Left lung (tissue), 10 donors: ENCODE results near the gene SUSD2. TPM values are rescaled to one million over a fixed set of nuclear protein-coding genes. Genes with fewer than 3 reads are reported as not detected.

Source experiments
- ATAC-seq: fragments of 200-7000 bp; cut with Tn5 transposase; one replicate; pipeline ENCODE4 v1.9.1; 2020; ENCODE audit warnings: moderate library complexity
- DNase-seq, 4 donors: peaks; one replicate each; pipeline ENCODE4 v3.0.0-alpha.2; 2013 to 2020
- H3K27ac ChIP-seq, 2 donors: fragments of 200-600 bp; sonication (generic) in 1 of 2; one replicate each; pipeline versions ENCODE4 v1.5.0 to v1.8.0; 2020 to 2021
- H3K27me3 ChIP-seq, 2 donors: fragments of 200-600 bp; sonication (generic) in 1 of 2; one replicate each; pipeline versions ENCODE4 v1.5.0 to v1.8.0; 2020 to 2021
- H3K36me3 ChIP-seq, 2 donors: fragments of 200-600 bp; sonication (generic) in 1 of 2; one replicate each; pipeline versions ENCODE4 v1.5.0 to v1.8.0; 2020 to 2021
- H3K4me1 ChIP-seq, 2 donors: fragments of 200-600 bp; one replicate each; pipeline ENCODE4 v1.8.0; 2021
- H3K4me3 ChIP-seq, 2 donors: fragments of 200-600 bp; sonication (generic) in 1 of 2; one replicate each; pipeline versions ENCODE4 v1.5.0 to v1.8.0; 2020 to 2021; ENCODE audit warnings: mild to moderate bottlenecking in 1 of 2
- H3K9me3 ChIP-seq, 2 donors: fragments of 200-600 bp; sonication (generic) in 1 of 2; one replicate each; pipeline versions ENCODE4 v1.5.0 to v1.8.0; 2020 to 2021
- intact Hi-C, 2 donors: fragments of 100-400 bp; cut with DNase I; formaldehyde crosslinking; loops; one replicate each; pipeline versions ENCODE4 v1.11.2 to v1.14.2; 2022
- polyA plus RNA-seq, 6 donors: library from polyadenylated mRNA; unstranded; fragments of 120-200 nt; gene quantifications; one replicate each; pipeline ENCODE4 v1.2.1, GENCODE V29; 2013; ENCODE audit not compliant: insufficient read length in 6 of 6
- total RNA-seq, 2 donors: library from RNA; stranded (reverse); fragmentation: NEBNext Ultra II Directional; extraction: Animal tissue kit (Norgen Biotek cat#: 25700); gene quantifications; one replicate each; pipeline ENCODE4 v1.2.1, GENCODE V29; 2021
- TF ChIP-seq, protein P1 (sequence below), 2 donors: fragments of 200-600 bp; sonication (generic) in 1 of 2; IDR thresholded peaks; one replicate each; pipeline versions ENCODE4 v1.5.0 to v1.8.0; 2021; ENCODE audit warnings: antibody characterized with exemption in 2 of 2
- donor health status: DM: no; HTN: yes; CAD: no.
- donor health status: DM: no; HTN: no; CAD: no.

SUSD2 gene
- total and polyA plus RNA-seq, 8 donors, result 8.2 to 374 (median 17.0) TPM

DNA sequence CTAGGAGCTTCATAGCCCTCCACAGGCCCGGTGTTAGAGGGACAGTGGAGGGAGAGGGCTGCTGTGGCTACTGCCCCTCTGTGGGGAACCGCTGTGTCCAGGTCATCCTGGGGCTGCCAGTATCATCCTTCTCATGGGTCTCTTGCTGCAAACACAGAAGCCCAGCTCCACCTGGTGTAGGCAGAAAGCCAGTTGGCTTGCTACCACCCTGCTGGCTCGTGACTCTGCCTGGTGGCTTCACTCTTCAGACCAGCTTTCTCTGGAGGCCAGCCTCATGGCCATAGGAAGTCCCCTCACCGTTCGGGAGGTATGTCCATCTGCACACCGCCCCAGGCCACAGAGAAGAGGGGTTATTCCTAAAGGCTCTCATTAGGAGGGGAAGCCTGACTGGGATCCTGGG, 19.4 kb upstream of the SUSD2 start:
- H3K36me3 ChIP-seq, result peaks cover 0 to 55% of the 10 kb centered on the region in 2 donors
- no peaks in the 10 kb centered on the region for H3K9me3 ChIP-seq
- H3K4me3 ChIP-seq, result no peak overlapping the region
- ATAC-seq, result no peak
- no peak for DNase-seq
- H3K27me3 ChIP-seq, result no peaks in the 10 kb centered on the region
- intact Hi-C loops, result no loop called here
- peak overlapping the region in 1 of 2 donors; percentile 7 for H3K27ac ChIP-seq
- TF ChIP-seq, protein P1, sequence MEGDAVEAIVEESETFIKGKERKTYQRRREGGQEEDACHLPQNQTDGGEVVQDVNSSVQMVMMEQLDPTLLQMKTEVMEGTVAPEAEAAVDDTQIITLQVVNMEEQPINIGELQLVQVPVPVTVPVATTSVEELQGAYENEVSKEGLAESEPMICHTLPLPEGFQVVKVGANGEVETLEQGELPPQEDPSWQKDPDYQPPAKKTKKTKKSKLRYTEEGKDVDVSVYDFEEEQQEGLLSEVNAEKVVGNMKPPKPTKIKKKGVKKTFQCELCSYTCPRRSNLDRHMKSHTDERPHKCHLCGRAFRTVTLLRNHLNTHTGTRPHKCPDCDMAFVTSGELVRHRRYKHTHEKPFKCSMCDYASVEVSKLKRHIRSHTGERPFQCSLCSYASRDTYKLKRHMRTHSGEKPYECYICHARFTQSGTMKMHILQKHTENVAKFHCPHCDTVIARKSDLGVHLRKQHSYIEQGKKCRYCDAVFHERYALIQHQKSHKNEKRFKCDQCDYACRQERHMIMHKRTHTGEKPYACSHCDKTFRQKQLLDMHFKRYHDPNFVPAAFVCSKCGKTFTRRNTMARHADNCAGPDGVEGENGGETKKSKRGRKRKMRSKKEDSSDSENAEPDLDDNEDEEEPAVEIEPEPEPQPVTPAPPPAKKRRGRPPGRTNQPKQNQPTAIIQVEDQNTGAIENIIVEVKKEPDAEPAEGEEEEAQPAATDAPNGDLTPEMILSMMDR (IDR thresholded peaks at IDR 0.05), result no peak
- H3K4me1 ChIP-seq, result peaks cover 24 to 54% of the 10 kb centered on the region in 2 donors

DNA sequence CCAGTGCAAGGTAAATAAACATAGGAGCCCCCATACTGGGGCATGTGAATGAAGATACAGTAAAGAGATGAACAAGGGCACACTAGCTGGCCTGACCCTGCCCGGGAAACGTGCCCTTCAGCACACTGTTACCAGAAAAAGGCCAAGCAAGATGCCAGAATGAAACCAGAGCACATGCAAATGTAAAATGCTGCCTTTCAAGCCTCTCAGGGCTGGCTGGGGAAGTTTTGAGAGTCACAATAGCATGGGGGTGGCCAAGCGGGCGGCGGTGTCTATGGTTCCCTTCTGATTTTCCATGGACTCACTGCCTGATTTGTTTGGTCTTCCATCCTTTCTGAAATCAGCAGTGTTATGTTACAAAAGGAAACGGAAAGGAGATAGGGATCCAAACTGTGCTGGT, 18.9 kb upstream of the SUSD2 start:
- intact Hi-C loops, result no loop called here
- Histone ChIP-seq H3K27ac (peak overlapping the region in 1 of 2 donors; percentile 7), H3K4me3 (no peak overlapping the region), H3K9me3 (no peaks in the 10 kb centered on the region), H3K27me3 (no peaks in the 10 kb centered on the region), H3K36me3 (peaks cover 0 to 60% of the 10 kb centered on the region in 2 donors), H3K4me1 (peaks cover 19 to 49% of the 10 kb centered on the region in 2 donors)
- DNase-seq (no peak), ATAC-seq (no peak)
- TF ChIP-seq, protein P1 (IDR thresholded peaks at IDR 0.05), result no peak

DNA sequence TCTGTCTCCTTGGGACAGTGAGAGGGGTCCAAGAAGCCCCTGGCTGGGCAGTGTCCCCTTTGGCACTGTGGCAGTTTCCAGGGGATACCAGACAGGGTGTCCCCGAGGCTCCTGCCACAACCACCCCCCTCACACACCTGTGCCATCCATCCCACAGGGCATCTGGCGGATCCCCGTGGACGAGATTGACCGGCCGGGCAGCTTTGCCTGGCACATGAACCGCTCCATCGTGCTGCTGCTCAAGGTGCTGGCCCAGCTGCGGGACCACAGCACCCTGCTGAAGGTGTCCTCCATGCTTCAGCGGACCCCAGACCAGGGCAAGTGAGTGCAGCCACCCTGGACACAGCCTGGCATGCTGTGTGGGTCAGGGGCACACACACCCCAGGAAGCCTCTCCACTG, 17.0 kb upstream of the SUSD2 start:
- intact Hi-C loops, result no loop called here
- Histone ChIP-seq H3K36me3 (peaks cover 0 to 76% of the 10 kb centered on the region in 2 donors), H3K27ac (no peak overlapping the region), H3K27me3 (no peaks in the 10 kb centered on the region), H3K4me3 (no peak overlapping the region), H3K9me3 (no peaks in the 10 kb centered on the region), H3K4me1 (peaks cover 11 to 30% of the 10 kb centered on the region in 2 donors)
- TF ChIP-seq, protein P1 (IDR thresholded peaks at IDR 0.05), result no peak
- DNase-seq (no peak), ATAC-seq (no peak)

DNA sequence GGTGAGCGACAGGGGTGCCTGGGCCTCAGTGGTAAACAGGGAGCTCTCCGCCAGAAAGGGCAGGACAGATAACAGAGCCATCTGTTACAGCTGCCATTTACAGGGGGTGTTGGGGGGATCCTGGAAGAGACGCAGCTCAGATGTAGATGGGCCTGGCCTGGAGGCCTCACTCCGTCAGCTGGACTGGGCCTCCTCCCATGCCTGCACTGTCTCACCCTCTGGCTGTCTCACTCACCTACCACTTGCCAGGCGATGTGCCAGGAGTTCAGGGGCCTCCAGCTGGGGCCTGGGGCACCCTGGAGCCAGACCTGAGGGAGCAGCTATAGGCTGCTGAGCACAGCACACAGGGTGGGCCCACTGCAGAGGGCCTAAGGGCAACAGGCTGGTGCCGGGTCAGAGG, 16.3 kb upstream of the SUSD2 start:
- TF ChIP-seq, protein P1 (IDR thresholded peaks at IDR 0.05), result no peak
- Histone ChIP-seq H3K27me3 (no peaks in the 10 kb centered on the region), H3K27ac (no peak overlapping the region), H3K36me3 (peaks cover 0 to 83% of the 10 kb centered on the region in 2 donors), H3K4me3 (no peak overlapping the region), H3K4me1 (peaks cover 8 to 24% of the 10 kb centered on the region in 2 donors), H3K9me3 (no peaks in the 10 kb centered on the region)
- intact Hi-C loops, result no loop called here
- ATAC-seq, result no peak
- no peak for DNase-seq

DNA sequence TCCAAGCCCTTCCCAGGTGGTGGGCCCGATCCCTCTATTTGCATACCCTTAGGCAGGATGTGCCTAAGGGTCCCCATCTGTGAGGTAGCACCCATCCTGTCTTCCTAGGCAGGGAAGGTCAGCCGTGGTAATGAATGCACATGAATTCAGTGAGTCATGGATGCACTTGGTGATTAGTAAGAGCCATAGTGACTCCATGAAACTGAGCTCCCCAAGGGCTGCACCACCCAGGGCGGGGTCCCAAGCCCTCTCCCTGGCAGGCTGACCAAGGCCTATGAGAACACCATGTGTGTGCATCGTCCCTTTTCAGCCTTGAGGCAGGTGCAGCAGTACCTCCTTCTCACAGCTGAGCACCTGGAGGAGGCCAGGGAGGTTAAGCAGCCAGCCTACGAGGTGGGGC, 15.6 kb upstream of the SUSD2 start:
- Histone ChIP-seq H3K4me1 (peaks cover 5 to 17% of the 10 kb centered on the region in 2 donors), H3K4me3 (no peak overlapping the region), H3K27me3 (no peaks in the 10 kb centered on the region), H3K9me3 (no peaks in the 10 kb centered on the region), H3K36me3 (peaks cover 0 to 86% of the 10 kb centered on the region in 2 donors), H3K27ac (no peak overlapping the region)
- ATAC-seq (no peak), DNase-seq (no peak)
- TF ChIP-seq, protein P1 (IDR thresholded peaks at IDR 0.05), result no peak
- intact Hi-C loops, result no loop called here
